Endothelial cell of umbilical vein (primary cell): Measurements from ENCODE around the gene TNFSF9.

Experiments
- CTCF ChIP-seq, 2 donors: IDR thresholded peaks; 1 replicate in 1 of 2; 2 replicates in 1 of 2; pipeline ENCODE4 v1.5.1; 2011; ENCODE audit warnings: low read length in 2 of 2, mild to moderate bottlenecking in 2 of 2, moderate library complexity in 2 of 2, control low read depth in 1 of 2, inconsistent platforms in 1 of 2, low read depth in 1 of 2; ENCODE audit not compliant: insufficient read depth in 1 of 2; ENCODE audit errors: extremely low read depth in 1 of 2
- POLR2A ChIP-seq: IDR thresholded peaks from 2 replicates; pipeline ENCODE4 v1.6.1; 2012; ENCODE audit warnings: low read depth, mild to moderate bottlenecking, control low read depth, low read length

- no peak for TF ChIP-seq POLR2A
- TF ChIP-seq CTCF (IDR thresholded peaks at IDR 0.05; ENCODE audit: extremely low read depth in 1 of 2, insufficient read depth in 1 of 2, low read depth in 1 of 2, low read length in 2 of 2) = no peak
Observed at GRCh38 chr19:6490134-6490533, 40.7 kb upstream of the TNFSF9 start.
